ENCODE data around the gene CNPY1.

The CNPY1 gene

DNA sequence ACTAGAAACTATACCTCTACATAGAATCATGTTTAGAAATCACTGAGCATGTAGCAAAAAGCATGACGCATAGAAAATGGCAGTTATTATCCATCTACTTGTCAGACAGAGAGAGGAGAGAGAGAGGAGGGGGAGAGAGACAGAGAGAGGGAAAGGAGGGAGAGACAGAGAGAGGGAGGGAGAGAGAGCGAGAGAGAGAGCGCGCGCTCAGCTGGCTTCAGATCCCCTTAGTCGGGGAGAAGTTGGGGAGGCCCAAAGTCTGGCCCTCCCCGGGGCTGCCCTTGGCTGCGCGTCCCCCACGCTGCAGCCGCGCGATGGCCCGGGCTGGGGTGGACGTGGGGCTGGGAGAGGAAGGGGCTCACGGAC lies 37.0 kb downstream of the CNPY1 start:
- DNase-seq: no peak

DNA sequence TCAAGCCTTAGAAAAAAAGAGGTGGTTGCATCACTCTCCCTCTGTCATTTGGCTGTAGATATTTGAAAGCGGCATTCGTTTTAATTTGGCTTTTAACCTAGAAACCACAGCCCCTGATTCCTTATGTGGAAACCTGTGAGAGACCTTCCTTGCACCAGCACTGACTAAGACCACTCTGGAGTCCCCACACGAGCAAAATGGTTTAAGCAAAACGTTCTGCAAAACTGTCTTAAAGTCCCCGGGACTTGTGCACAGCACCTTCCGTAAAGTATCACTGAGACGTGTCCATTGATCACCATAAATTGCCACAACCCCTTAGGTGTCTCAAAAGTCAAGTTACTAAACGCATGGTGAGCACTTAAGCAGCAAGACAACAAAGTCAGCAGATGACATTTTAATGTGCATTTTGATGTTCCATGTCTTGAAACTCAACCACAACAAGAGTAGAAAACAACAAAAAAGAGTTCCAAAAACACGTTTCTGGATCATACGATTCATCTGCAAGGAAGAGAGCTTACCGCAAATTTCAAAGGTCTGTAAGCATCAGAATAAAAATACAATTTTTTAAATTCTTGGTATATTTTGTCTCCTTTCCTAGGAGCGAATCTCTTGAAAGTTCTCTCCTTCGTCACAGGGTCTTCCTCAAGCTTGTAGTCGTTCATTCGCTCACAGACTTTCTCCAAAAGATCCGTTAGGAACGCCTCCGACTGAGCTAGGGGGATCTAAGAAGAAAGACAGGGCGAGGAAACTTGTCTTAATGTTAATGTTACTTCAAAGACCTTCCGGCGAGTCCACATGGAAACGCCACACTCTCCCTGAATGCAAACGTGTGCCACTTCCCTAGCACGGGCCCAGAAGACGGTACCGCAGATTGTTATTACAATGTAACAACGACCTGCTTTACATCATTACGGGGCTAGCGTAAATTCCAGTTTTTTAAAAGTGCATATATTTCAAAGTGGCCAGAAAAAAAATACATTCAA lies 37.7 kb downstream of the CNPY1 start:
- DNase-seq: no peak

DNA sequence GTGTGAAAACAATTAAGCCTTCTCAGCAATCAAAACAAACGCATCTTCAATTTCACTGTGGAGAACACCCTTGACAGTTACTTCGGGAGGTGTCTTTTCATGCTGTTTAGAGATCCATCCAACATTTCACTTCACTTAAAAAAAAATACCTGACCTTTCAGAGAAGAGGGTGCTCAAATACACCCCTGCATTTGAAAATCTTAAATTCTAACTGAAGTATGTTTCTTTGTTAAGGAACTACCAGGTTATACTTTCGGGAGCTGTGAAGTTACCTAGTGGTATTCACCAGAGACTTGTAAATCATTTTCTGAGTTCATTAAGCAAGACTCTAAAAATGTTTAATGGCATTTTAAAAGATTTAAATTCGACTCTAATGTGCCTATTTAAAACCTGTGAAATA lies 38.8 kb downstream of the CNPY1 start:
- DNase-seq: no peak

DNA sequence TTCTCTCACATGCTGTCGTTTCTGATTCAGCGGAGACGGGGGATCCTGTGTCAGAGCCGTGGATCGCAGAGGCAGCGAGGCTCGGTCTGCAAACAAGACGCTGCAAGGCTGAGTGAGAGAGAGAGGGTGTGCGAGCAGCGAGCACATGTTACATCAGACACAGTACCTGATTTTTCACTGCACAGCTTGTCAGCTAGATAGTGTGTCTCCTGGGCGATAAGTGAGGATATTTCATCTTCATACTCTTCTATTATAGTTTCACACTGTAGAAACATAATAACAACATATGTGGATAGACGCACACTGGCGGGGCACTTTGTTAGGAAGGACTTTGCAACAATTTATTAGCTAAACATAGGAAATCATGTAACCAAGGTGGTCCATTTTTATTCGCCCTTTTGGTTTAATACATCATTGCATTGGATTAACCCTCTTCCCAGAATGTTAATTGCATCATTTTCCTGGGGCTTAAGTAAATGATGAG lies 39.5 kb downstream of the CNPY1 start:
- DNase-seq: no peak

DNA sequence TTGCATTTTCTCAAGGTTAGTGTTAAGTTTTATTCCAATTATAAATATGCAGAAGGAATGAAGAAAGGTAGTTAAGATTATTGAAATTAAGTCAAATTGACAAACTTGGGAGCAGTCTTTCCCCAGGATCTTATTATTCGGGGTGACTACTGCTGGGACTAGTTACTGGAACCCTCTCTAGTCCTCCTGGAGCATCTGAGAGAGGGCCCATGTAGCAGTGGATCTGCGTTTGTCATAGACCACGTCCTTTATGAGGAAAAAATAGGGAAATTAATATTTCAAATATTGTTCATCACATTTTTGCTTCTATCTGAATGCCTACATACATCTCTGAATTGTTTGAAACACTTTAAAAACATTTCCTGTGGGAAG lies 41.0 kb downstream of the CNPY1 start:
- DNase-seq: no peak

DNA sequence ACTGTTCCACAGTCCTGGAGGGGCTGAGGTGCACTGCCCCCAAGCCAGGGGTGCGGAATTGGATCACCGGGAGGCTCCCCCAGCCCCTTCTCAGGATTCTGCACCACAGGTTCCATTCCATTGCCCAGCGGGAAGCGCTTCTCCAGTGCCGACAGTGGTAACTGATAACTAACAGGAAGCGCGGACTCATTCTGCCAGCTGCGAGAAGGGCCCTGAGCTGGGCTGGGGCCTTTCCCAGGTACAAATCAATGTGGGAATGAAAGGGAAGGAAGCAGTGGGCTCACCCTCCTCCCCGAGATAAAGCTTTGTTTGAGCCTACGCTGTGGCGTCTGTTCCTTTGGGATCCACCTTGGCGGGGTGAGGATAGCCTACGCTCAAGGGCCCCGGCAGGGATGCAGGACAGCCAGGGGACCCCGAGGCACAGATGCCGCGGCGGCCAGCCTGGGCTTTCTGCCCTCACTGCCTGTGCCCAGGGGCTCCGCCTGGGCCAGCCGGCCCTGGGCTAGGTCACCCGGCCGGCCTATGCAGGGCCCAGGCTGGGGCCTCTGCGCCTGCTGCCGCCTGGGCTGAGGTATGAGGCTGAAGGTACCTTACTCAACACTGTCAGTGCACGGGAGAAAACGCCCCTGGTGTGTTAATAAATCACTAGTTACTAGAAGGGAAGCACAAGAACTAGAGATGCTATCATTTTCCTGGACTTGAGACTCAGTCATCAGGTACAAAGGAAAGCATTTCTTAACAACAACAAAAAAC lies 49.0 kb downstream of the CNPY1 start:
- DNase-seq: no peak

DNA sequence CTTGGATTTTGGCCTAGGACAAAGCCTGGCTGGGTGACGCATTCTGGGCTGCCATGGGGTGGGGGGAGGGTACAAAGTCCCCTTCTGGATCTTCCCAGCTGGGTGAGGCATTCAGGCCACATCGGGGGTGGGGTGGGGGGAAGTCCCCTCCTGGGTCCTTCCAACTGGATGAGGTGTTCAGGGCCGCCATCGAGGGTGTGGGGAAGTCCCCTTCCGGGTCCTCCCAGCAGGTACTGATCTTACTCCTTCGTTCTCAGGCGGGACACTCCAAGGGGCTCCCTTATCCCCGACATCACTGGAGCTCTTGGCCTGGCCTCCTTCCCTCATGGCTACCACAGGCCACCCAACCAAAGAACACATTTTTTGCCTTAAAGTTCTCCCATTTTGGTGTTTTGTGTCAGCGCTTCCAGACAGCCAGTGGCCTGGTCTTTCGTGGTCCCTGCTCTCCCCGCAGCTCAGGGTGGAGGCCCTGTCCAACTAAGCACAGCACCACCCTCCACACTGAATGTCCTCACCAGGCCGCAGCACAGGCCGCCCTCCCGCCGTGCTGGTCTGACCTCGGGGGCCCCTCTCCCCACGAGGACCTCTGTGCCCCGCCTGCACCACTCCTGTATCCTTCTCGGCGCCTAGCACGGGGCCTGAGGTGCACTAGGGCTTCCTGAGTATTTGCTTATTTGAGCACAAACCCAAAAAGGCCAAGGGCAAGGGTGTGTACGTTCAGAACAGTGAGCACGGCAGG lies 49.9 kb downstream of the CNPY1 start:
- DNase-seq: no peak

DNA sequence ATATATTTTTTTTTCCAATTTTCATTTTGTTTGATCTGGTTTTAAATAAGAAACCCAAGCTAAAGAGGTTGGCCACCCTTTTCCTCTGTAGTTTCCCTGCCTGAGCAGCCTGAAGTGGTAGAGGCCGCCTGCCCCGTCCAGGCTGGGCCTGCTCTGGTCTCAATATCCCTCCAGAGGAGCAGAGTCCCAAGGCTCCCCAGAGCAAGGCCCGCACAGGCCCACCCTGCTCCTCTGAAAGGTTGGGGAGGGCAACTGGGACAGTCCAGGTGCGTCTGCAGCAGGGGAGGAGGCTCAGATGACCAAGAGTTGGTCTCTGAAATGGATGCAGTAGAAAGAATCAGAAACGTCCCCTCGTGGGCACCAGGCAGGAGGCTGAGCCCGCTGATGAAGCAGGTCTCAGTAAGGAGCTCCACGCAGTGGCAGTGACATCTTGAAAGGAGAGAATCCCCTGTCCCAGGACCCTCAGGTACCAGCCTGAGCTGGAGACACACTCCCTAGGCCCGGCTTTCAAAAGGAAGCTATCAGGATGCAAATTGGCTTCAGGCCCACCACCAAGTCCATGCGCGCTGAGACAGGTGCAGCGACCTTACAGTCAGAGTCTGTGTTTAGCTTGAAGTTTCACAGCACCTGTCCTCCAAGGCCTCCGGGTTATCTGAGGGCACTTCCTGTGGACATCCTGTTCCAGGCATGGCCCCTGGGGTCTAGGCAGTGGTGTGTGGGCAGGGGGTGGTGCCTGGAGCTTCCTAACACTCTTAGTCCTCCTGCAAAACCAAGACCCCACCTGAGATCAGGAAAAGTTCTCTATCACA lies 50.7 kb downstream of the CNPY1 start:
- DNase-seq: no peak

DNA sequence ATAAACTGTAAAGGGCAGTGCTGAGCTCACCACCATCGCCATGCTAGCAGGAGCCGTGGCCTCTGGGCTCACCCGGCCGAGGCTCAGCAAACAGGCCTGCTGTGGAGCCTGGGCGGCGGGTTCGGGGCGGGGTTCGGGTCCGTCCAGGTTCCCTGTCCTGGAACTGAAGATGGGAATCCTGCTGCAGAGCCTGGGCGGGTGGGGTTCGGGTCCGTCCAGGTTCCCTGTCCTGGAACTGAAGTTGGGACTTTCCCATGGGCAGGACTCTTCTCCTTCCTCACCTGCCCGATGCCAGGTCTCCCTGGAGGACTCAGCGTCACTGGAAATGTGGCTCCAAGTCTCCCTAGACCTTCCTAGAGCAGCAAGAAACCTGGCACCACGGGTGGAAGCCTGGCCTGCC lies 51.8 kb downstream of the CNPY1 start:
- DNase-seq: no peak

DNA sequence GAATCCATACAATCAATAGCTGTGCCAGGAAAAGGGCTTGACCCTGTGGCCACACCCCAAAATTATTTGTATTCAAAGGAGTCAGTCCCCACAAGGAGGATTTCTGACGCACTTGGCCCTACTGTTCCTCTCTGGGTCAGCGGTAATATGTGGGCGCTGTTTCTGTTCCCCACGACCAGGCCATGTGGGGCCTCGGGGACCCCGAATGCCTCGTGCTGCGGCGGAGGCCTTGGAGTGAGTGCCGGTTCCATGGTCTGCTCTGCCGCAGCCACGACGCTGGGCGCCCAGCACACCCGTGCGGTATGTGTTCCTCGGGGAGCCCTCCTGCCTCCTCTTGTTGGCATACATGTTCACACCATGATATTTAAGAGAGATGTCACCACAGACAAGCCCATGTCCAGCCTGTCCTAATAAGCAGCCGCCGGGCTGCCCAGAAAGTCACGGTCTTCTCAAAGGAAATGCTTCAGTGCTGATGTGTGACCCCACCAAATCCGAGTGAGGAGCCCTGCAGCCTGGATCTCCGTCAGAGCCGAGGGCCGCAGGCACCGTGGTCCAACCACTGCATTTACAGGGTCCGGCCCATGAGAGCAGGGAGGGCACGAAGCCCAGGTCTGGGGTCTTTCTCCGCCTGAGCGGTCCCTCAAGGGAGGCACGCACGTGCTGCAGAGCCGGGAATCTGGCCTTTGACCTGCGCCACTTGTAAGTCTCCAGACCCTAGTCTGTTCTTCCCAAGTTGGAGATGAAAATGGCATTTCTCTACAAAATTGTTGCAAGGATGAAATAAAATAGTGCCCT lies 52.4 kb downstream of the CNPY1 start:
- DNase-seq: no peak

DNA sequence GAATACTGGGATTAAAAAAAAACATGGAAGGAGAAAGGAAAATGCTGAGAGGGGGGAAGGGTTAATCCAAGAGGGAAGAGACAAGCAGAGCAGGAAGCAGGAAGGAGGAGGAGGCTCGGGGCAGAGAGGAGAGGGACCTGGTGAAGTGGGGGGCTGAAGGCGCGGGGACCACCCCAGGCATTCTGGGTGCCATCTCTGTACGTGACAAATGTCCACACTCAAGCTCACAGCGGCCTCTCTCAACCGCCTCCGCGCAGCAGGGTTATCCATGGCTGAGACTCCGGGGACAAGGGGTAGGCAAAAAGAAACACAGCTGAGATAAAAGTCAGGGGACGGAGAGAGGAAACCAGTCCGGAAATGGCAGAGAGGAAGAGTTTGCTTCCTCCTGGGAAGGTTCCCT lies 54.5 kb downstream of the CNPY1 start:
- DNase-seq: no peak

DNA sequence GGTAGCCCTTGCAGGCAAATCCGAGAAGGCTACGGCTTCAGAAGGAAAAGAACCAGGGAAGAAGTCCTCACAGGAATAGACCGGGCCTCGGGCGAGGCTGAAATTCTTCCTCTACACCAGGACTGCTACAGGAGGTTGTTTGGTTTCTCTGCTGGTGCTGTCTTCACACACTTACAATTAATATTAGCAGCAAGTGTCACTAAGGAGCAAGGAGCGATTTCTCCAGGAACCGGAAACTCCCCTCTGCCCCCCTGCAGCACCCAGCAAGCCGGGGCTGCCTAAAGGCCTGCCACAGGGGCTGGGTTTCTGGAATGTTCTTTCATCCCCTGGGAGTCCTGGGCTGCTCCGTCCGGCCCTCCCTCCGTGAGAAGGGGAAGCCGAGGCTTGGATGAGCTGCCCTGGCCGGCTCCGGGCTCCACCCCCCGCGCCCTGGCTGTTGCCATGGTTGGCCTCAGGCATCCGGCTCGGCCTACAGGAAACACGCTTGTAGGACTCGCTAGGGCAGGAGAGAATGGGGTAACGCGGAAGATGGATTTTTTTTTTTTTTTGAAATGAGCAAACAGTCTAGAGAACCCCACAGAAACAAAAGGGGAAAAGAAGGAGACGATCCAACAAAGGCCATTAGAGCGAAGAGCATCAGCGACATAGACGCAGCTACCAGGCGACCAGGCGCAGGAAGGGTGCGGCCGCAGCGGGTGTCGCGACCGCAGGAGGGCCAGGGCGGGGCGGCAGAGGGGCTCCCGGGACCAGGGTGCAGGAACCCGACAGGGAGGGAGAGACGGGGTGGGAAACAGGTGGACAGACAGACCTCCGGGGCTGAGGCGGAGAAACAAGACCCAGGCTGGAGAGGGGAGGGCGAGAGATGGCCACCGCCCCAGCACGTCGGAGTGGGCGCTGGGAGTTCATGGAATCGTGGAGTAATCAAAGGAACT lies 55.4 kb downstream of the CNPY1 start:
- no peak for DNase-seq

DNA sequence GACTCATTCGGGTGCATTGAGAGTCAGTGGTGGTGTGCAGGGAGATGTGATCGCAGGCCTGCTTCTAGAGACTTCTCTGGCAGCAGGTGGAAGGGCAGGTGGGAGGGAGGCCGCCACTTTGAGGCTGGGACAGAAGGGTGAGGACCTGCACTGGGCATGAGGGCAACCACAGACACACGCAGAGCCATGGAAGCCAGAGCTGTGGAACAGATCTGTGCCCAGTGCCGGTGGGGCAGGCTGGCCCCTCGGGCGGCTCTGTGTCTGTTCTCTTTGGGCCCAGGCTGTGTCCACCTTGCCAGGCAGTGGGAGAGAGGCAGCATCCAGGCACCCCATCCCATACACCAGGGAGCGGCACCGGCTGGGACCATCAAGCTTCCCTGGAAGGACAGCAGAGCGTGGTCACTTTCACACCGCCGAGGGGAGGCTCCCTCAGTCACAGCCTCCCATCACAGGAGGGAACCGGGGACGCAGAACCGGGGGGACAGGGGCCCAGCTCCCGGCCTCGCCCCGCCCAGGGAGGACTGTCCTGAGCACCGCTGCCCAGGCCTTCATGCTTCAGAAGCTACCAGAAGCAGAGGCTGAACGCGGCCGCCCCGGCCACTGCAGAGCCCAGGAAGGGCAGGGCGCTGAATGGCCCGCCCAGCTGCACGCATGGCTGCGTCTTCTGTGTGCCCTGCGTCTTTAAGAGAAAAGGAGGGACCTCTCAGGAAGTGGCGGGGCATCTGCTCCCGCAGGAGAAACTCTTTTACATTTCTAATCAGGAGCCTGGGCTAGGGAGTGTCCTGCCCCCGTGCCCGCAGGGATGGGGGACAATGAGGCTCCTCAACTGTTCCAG lies 56.3 kb downstream of the CNPY1 start:
- DNase-seq: no peak

DNA sequence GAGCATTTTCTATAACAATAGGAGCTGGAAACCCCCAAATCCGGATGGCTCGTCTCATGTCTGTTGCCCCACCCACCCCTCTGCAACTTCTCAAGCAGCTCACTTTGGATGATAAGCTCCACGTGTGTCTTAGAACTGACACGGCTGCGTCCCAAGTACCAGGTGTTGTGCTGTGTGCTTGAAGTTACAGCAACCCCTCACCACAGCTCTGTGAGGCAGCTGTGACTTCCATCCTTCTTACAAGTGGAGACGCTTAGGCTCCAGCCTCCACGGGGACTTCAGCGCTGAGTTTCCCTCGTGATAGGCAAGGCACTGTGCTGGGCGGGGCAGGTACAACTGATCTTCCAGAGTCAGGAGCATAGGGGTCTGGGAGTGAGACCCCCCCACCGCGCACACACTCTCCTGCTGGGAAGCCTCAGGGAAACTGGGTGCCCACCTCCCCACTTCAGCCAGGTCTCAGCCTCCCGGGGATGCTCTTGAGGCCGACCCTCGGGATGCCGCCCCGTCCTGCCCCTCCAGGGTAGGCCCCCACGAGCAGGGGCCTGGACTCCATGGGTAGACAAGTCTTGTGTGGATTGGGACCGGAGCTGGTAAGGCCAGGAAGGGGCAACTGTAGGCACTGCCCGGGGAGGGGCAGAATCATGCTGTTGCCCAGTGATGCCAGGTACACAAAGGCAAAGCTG lies 57.1 kb downstream of the CNPY1 start:
- DNase-seq: no peak

DNA sequence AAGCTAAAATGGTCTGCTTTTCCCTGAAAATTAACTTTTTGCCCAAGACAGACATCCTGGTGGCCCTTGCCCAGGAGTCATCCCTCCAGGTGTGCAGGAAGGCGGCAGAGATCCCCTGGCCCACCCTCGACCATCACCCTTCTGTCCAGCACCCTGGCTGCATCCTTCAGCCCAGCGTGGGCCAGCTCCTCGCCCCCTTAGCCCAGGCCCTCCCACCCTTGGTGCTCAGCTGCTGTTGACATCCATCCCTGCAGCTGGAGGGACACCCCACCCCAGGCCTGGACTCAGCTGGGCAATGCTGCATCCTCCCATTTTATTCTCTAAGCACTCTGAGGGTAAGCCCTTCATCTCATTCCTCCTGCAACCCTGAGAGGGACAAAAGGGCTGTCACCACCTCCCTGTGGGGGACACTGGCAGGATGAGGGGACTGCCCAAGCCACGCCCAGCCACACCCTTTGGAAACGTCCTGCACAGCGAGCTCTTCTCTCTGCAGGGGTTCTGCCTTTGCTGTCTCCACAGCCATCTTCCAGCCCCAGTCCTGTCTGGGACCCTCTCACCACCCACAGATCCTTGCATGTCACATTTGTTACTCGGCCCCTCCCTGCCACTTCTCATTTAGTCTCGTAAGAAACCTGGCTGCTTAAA lies 57.8 kb downstream of the CNPY1 start:
- DNase-seq: no peak

DNA sequence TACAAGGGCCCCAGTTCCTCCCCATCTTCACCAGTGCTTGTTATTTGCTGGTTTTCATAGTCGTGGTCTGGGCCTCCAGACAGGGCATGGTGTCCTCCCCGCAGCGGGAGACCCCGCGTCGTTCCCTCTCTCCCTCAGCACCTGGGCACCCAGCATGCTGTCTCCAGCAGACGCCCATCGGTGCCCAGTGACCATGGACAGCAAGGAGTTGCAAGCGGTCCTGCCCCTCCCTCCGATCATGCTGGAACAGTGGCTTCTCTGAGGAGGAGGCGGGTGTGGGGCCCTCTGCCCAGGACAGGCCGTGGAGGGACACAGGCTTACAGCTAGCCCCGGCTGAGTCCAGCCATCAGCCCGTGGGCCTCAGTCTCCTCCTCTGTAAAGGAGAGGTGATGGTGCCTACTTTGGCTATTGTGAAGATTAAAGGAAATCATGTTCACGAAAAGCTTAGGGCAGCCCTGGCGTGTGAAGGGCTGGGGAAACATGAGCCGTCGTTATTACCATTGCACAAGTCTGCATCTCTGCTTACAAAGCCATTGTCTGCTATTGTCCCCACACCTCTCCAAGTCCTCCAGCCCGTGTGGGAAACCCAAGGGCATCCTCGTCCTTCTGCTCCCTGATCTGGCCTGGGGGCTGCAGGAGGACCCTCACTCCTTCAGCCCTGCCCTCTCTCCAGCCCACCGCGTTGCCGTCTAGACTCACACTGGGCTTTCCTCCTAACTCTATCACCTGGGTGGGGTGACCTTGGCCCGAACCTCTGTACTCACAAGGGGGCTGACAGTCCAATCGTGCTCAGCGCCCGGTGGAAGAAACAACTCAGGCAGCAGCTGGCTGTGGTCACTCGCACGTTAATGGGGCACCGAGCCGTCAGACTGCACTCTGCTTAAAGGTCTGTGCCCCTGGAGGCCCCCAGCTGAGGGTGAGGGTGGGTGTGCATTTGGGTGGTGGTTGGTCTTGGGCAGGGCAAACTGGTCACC lies 58.6 kb downstream of the CNPY1 start:
- DNase-seq: no peak

Data from cortex of kidney (tissue), 1 donor.